Esophagus squamous epithelium (tissue), 5 donors: ENCODE data around the gene FNDC11. TPM values are rescaled to one million over a fixed set of nuclear protein-coding genes. Genes with fewer than 3 reads are reported as not detected.

Source experiments
- DNase-seq: peaks from one replicate; lab custom pipeline; 2025; lab: John Stamatoyannopoulos, UW
- H3K27ac ChIP-seq, 4 donors: fragments of 200-600 bp; sonication (generic); one replicate each; pipeline ENCODE4 v1.5.1; 2016 to 2019; ENCODE audit warnings: mild to moderate bottlenecking in 1 of 4
- H3K27me3 ChIP-seq, 4 donors: fragments of 200-600 bp; sonication (generic); 1 replicate in 3 of 4; 2 replicates in 1 of 4; pipeline versions ENCODE4 v1.5.1 to v1.6.0; 2017 to 2021; ENCODE audit warnings: antibody characterized with exemption in 1 of 4
- H3K36me3 ChIP-seq, 3 donors: fragments of 200-600 bp; sonication (generic); one replicate each; pipeline ENCODE4 v1.5.1; 2016 to 2019
- H3K4me1 ChIP-seq, 3 donors: fragments of 200-600 bp; sonication (generic); one replicate each; pipeline ENCODE4 v1.5.1; 2017 to 2019
- H3K4me3 ChIP-seq, 4 donors: fragments of 200-600 bp; sonication (generic); 1 replicate in 3 of 4; 2 replicates in 1 of 4; pipeline ENCODE4 v1.5.1; 2016 to 2019; ENCODE audit warnings: mild to moderate bottlenecking in 2 of 4, moderate library complexity in 1 of 4
- H3K9me3 ChIP-seq, 3 donors: fragments of 200-600 bp; sonication (generic); one replicate each; pipeline ENCODE4 v1.5.1; 2016 to 2019
- POLR2A ChIP-seq, 4 donors: fragments of 450-650 bp; IDR thresholded peaks; one replicate each; pipeline ENCODE4 v1.6.1; 2017; ENCODE audit warnings: antibody characterized with exemption in 4 of 4, mild to moderate bottlenecking in 4 of 4, moderate library complexity in 3 of 4
- WGBS, 2 donors: methylation state at CpG; one replicate each; pipeline ENCODE4 v1.1.5; 2018; 5-methylcytosine and 5-hydroxymethylcytosine counted together
- intact Hi-C: fragments of 100-400 bp; cut with DNase I; formaldehyde crosslinking; loops from one replicate; pipeline ENCODE4 v1.15.0; 2022
- total RNA-seq, 4 donors: library from RNA; depleted of rRNA; stranded (reverse); fragments of >200 nt; gene quantifications; one replicate each; pipeline ENCODE4 v1.1.0, GENCODE V29; 2016
- TF ChIP-seq, protein P1 (sequence below), 6 experiments: fragments of 450-650 bp in 4 of 6; fragments of 200-600 bp in 2 of 6; sonication (generic) in 2 of 6; IDR thresholded peaks; one replicate each; pipeline ENCODE4 v1.5.1; 2016 to 2019; ENCODE audit warnings: antibody characterized with exemption in 6 of 6, mild to moderate bottlenecking in 4 of 6, moderate library complexity in 4 of 6
- donor health status: DM: yes; HTN: yes; CAD: no.

FNDC11 gene
- total RNA-seq, 4 donors from 2014 or later: under 0.01 TPM; not detected in 3

DNA sequence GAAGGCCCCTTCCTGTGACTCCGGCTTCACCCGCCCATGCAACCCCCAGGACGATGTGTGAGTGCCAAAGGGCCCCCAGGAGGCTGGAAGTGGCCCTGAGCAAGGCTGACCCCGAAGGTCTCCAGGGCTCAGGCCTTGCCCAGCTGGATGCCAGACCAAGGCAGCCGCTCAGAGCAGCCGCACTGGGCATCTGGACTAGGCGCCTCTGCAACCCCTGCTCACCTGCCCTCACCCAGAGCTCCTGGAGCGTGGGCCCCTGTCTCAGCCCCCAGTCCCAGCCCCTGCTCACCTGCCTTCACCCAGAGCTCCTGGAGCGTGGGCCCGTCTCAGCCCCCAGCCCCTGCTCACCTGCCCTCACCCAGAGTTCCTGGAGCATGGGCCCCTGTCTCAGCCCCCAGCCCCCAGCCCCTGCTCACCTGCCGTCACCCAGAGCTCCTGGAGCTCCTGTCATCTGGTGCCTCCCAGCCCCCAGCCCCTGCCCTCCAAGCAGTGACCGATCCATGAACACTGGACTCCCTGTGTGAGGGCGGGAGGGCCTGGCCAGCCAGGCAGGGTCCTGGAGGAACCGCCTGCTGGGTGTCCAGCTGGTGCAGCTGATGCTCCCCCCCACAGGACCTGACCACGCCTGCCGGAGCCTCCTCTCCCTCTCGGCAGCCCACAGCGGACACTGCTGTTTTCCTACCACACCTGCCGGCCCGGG is 7.6 kb upstream of the FNDC11 start:
- 83 to 90% methylated on average over 4 to 9 of the region's 20 CpGs for WGBS, 2 donors
- Histone ChIP-seq H3K4me3 (no peak overlapping the region), H3K27ac (no peak overlapping the region), H3K36me3 (no peaks in the 10 kb centered on the region), H3K4me1 (peaks cover 0 to 41% (median 12%) of the 10 kb centered on the region in 3 donors), H3K9me3 (no peaks in the 10 kb centered on the region), H3K27me3 (peaks cover 0 to 94% (median 0%) of the 10 kb centered on the region in 4 donors)
- no peak for TF ChIP-seq POLR2A (IDR thresholded peaks at IDR 0.05)
- TF ChIP-seq, protein P1, sequence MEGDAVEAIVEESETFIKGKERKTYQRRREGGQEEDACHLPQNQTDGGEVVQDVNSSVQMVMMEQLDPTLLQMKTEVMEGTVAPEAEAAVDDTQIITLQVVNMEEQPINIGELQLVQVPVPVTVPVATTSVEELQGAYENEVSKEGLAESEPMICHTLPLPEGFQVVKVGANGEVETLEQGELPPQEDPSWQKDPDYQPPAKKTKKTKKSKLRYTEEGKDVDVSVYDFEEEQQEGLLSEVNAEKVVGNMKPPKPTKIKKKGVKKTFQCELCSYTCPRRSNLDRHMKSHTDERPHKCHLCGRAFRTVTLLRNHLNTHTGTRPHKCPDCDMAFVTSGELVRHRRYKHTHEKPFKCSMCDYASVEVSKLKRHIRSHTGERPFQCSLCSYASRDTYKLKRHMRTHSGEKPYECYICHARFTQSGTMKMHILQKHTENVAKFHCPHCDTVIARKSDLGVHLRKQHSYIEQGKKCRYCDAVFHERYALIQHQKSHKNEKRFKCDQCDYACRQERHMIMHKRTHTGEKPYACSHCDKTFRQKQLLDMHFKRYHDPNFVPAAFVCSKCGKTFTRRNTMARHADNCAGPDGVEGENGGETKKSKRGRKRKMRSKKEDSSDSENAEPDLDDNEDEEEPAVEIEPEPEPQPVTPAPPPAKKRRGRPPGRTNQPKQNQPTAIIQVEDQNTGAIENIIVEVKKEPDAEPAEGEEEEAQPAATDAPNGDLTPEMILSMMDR (IDR thresholded peaks at IDR 0.05): no peak
- intact Hi-C loops: no loop called here
- DNase-seq: no peak

DNA sequence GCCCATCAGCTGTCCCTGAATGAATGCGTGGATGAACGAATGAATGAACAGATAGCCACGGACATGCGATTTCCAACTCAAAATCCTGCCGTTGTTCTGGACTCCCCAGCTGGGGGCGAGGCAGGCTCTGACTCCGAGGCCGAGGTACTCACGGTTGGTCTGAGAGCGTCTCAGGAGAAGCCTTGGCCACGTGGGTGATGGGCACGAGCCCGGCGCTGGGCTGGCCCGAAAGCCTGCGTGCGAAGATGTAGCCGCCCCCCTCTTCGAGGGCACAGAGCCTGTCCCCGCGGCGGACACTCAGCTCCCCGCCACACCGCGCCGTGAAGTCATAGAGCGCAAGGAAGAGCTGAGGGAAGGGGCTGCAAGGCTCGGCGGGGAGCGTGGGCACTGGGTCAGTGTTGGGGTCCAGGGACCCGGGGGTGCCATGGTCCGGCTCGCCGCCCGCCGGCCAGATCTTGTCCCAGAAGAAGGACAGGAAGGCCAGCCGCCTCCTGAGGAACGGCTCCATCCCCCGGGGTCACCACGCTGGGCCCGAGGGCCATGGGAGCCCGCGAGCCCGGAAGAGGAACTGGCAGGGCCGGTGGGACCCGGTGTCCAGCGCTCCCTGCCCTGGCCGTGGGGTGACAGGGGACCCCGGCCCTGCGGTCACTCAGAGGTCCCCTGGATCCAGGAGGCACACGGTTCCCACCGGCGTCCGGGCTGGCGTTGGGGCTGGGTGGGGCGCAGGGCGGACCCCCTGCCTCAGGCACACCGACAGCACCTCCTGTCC is 6.8 kb upstream of the FNDC11 start:
- H3K4me3 ChIP-seq: no peak overlapping the region
- H3K9me3 ChIP-seq: no peaks in the 10 kb centered on the region
- TF ChIP-seq POLR2A (IDR thresholded peaks at IDR 0.05): no peak
- TF ChIP-seq, protein P1 (IDR thresholded peaks at IDR 0.05): no peak
- H3K36me3 ChIP-seq: no peaks in the 10 kb centered on the region
- H3K27me3 ChIP-seq: peaks cover 0 to 87% (median 0%) of the 10 kb centered on the region in 4 donors
- no peak for DNase-seq
- intact Hi-C loops: no loop called here
- H3K4me1 ChIP-seq: peaks cover 0 to 35% (median 7%) of the 10 kb centered on the region in 3 donors
- no peak overlapping the region for H3K27ac ChIP-seq
- 32 to 90% methylated on average over 2 to 7 of the region's 58 CpGs for WGBS, 2 donors

DNA sequence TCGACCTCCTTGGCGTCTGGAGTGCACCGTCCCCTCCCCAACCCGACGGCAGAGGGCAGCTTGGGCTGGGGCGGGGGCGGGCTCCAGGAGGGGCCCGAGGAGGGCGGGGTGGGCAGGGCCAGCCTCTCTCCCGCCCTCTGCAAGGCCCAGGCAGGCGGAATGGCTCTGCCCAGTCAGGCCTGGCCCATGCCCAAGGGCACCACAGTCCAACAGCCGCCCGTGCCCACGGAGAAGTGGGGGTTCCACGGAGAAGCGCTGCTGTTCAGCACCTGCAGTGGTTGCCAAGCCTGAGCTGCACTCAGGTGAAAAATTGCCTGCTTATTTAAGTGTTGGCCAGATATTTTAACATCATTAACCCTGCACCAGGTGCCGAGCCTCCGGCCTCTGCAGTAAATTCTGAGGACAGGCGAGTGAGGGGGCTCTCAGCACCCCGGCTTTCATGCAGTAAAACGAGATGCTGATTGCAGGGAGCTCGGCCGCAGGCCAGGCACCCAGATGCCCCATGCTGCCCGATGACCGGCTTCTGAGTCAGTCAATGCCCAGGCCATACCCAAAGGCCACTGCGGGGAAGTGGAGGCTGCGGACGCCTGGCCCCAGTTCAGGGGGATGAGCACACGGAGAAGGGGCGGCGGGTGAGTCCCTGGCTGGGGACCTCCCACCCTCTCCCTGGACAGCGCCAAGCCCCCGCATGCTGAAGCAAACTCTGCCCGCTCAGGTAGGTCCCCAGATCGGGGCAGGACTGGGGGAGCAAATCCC is 6.1 kb upstream of the FNDC11 start, which contains the start of gene SRMS:
Gene SRMS, minus strand, starts transcription at position 25 of the 756 bp plus-strand sequence. CDS start 286 bp downstream, outside the sequence.
- intact Hi-C loops: no loop called here
- no peak within 1 kb of the TSS for H3K4me3 ChIP-seq
- TF ChIP-seq, protein P1 (IDR thresholded peaks at IDR 0.05): no peak
- TF ChIP-seq POLR2A (IDR thresholded peaks at IDR 0.05): no peak
- H3K4me1 ChIP-seq: peaks cover 3 to 35% (median 7%) of the 10 kb centered on the region in 3 donors
- H3K27me3 ChIP-seq: peaks cover 0 to 82% (median 0%) of the 10 kb centered on the region in 4 donors
- WGBS, 2 donors: 20 to 73% methylated on average over 1 to 10 of the region's 35 CpGs
- H3K27ac ChIP-seq: no peak within 1 kb of the TSS
- no peak for DNase-seq
- no peaks in the 10 kb centered on the region for H3K9me3 ChIP-seq
- H3K36me3 ChIP-seq: no peaks in the 10 kb centered on the region

DNA sequence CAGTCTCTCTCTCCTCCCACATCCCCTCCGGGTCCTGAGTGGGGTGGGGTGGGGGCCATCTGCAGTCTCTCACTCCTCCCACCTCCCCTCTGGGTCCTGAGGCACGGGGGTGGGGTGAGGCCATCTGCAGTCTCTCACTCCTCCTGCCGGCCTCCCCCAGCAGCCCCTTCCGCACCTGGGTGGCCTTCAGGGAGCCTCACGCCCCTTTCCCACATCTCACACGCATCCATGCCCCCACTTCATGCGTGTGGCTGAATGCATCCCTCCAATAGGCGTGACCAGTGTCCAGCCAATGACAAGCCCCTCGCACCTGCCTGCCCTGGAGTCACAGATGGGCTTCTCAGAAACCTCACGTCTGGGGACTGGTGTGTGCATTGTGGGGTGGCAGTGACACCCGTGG is 5.4 kb upstream of the FNDC11 start:
- DNase-seq: no peak

More for the DNA sequence above, 5.4 kb upstream of the FNDC11 start:
- H3K27me3 ChIP-seq: peaks cover 0 to 83% (median 0%) of the 10 kb centered on the region in 4 donors
- WGBS, 2 donors: 0 to 32% methylated on average over 1 to 4 of the region's 11 CpGs
- TF ChIP-seq POLR2A (IDR thresholded peaks at IDR 0.05): no peak
- TF ChIP-seq, protein P1 (IDR thresholded peaks at IDR 0.05): no peak
- intact Hi-C loops: no loop called here
- no peak overlapping the region for H3K4me3 ChIP-seq
- no peak overlapping the region for H3K27ac ChIP-seq
- no peaks in the 10 kb centered on the region for H3K9me3 ChIP-seq
- H3K36me3 ChIP-seq: no peaks in the 10 kb centered on the region
- H3K4me1 ChIP-seq: peaks cover 7 to 39% (median 9%) of the 10 kb centered on the region in 3 donors
